Spinal cord (tissue), 10 donors: Measurements from ENCODE around the gene SH3RF3. TPM values are rescaled to one million over a fixed set of nuclear protein-coding genes. Genes with fewer than 3 reads are reported as not detected.

ENCODE experiments used
- DNase-seq, 6 donors: peaks; one replicate each; pipeline versions ENCODE4 v3.0.0 to v3.0.0-alpha.2; 2013 to 2015; ENCODE audit warnings: low spot score in 6 of 6, low read depth in 4 of 6
- H3K27ac ChIP-seq: one replicate; pipeline ENCODE4 v1.5.1; 2013; ENCODE audit warnings: low read depth, low read length, control low read depth
- H3K27me3 ChIP-seq: one replicate; pipeline ENCODE4 v1.6.1; 2013; ENCODE audit warnings: low read length; ENCODE audit not compliant: control insufficient read depth, insufficient read depth
- H3K36me3 ChIP-seq: one replicate; pipeline ENCODE4 v1.6.1; 2013; ENCODE audit warnings: low read length; ENCODE audit not compliant: control insufficient read depth, insufficient read depth
- H3K4me1 ChIP-seq: one replicate; pipeline ENCODE4 v1.6.1; 2013; ENCODE audit warnings: low read length; ENCODE audit not compliant: control insufficient read depth, insufficient read depth
- H3K4me3 ChIP-seq: one replicate; pipeline ENCODE4 v1.5.1; 2013; ENCODE audit warnings: low read depth, low read length, control low read depth
- H3K9me3 ChIP-seq: one replicate; pipeline ENCODE4 v1.6.1; 2013; ENCODE audit warnings: low read length; ENCODE audit not compliant: control insufficient read depth, insufficient read depth
- WGBS: methylation state at CpG from one replicate; pipeline ENCODE4 v1.1.5; 2013; ENCODE audit warnings: missing lambda C conversion rate; ENCODE audit not compliant: insufficient coverage; 5-methylcytosine and 5-hydroxymethylcytosine counted together
- polyA plus RNA-seq, 2 donors: library from polyadenylated mRNA; unstranded; fragments of 120-200 nt; gene quantifications; one replicate each; pipeline ENCODE4 v1.2.1, GENCODE V29; 2013; ENCODE audit not compliant: insufficient read length in 2 of 2
- total RNA-seq, 2 donors: library from RNA; depleted of rRNA in 1 of 2; stranded (reverse); fragments of 120-200 nt in 1 of 2; fragments of >200 nt in 1 of 2; gene quantifications; one replicate each; pipeline versions ENCODE4 v1.2.3 to v1.2.4, GENCODE V29; 2013 to 2014
- donor health status: healthy.

SH3RF3 gene
- total and polyA plus RNA-seq, 4 donors = 4.8 to 11.8 (median 7.8) TPM

- no peak overlapping the region for H3K27ac ChIP-seq
- no peaks in the 10 kb centered on the region for H3K9me3 ChIP-seq
- 87% methylated on average over 2 of the region's 3 CpGs for WGBS
- no peaks in the 10 kb centered on the region for H3K36me3 ChIP-seq
- no peak for DNase-seq
- H3K4me1 ChIP-seq = peaks cover 13% of the 10 kb centered on the region
- H3K4me3 ChIP-seq = no peak overlapping the region
- H3K27me3 ChIP-seq = no peaks in the 10 kb centered on the region
These were observed 79.3 kb downstream of the SH3RF3 start for GRCh38 chr2:109208071-109208950.

- no peak overlapping the region for H3K4me3 ChIP-seq
- H3K27me3 ChIP-seq = no peaks in the 10 kb centered on the region
- DNase-seq = no peak
- H3K4me1 ChIP-seq = peaks cover 17% of the 10 kb centered on the region
- WGBS = 97% methylated on average over 3 of the region's 6 CpGs
- H3K9me3 ChIP-seq = no peaks in the 10 kb centered on the region
- H3K27ac ChIP-seq = no peak overlapping the region
- no peaks in the 10 kb centered on the region for H3K36me3 ChIP-seq
These were observed 79.9 kb downstream of the SH3RF3 start for GRCh38 chr2:109208951-109209335.

- H3K9me3 ChIP-seq = no peaks in the 10 kb centered on the region
- no peak overlapping the region for H3K27ac ChIP-seq
- no peaks in the 10 kb centered on the region for H3K27me3 ChIP-seq
- peak in 1 of 6 donors; percentile 57 for DNase-seq
- peaks cover 22% of the 10 kb centered on the region for H3K4me1 ChIP-seq
- H3K36me3 ChIP-seq = no peaks in the 10 kb centered on the region
- 87% methylated on average over 2 of the region's 4 CpGs for WGBS
- no peak overlapping the region for H3K4me3 ChIP-seq
These were observed 80.4 kb downstream of the SH3RF3 start for GRCh38 chr2:109209412-109209811.

GRCh38 chr2:109209941-109210340 is 80.9 kb downstream of the SH3RF3 start:
- H3K4me1 ChIP-seq = peaks cover 25% of the 10 kb centered on the region
- no peaks in the 10 kb centered on the region for H3K27me3 ChIP-seq
- no peak overlapping the region for H3K4me3 ChIP-seq
- no peaks in the 10 kb centered on the region for H3K36me3 ChIP-seq
- 93% methylated on average over 7 of the region's 7 CpGs for WGBS
- no peaks in the 10 kb centered on the region for H3K9me3 ChIP-seq
- no peak overlapping the region for H3K27ac ChIP-seq
- no peak for DNase-seq

- WGBS = 49% methylated on average over 2 of the region's 7 CpGs
- no peaks in the 10 kb centered on the region for H3K36me3 ChIP-seq
- H3K9me3 ChIP-seq = no peaks in the 10 kb centered on the region
- peaks cover 25% of the 10 kb centered on the region for H3K4me1 ChIP-seq
- H3K27me3 ChIP-seq = no peaks in the 10 kb centered on the region
- H3K4me3 ChIP-seq = no peak overlapping the region
- no peak for DNase-seq
- H3K27ac ChIP-seq = no peak overlapping the region
These were observed 81.6 kb downstream of the SH3RF3 start for GRCh38 chr2:109210431-109211200.

- WGBS = 34% methylated on average over 7 of the region's 10 CpGs
- Histone ChIP-seq H3K27me3 (no peaks in the 10 kb centered on the region), H3K4me1 (peaks cover 25% of the 10 kb centered on the region), H3K9me3 (no peaks in the 10 kb centered on the region), H3K27ac (no peak overlapping the region), H3K36me3 (no peaks in the 10 kb centered on the region), H3K4me3 (no peak overlapping the region)
- DNase-seq = peak in 2 of 6 donors; percentile 53 to 86
These were observed 82.3 kb downstream of the SH3RF3 start for GRCh38 chr2:109211315-109211714.

- Histone ChIP-seq H3K27me3 (no peaks in the 10 kb centered on the region), H3K4me3 (no peak overlapping the region), H3K27ac (no peak overlapping the region), H3K4me1 (peaks cover 30% of the 10 kb centered on the region), H3K36me3 (no peaks in the 10 kb centered on the region), H3K9me3 (no peaks in the 10 kb centered on the region)
- WGBS = 96% methylated on average over 5 of the region's 10 CpGs
- no peak for DNase-seq
These were observed 84.0 kb downstream of the SH3RF3 start for GRCh38 chr2:109212836-109213563.

GRCh38 chr2:109213646-109214433 is 84.8 kb downstream of the SH3RF3 start:
- H3K27me3 ChIP-seq = no peaks in the 10 kb centered on the region
- H3K4me1 ChIP-seq = peaks cover 36% of the 10 kb centered on the region
- 88% methylated on average over 14 of the region's 16 CpGs for WGBS
- H3K9me3 ChIP-seq = no peaks in the 10 kb centered on the region
- no peak overlapping the region for H3K4me3 ChIP-seq
- H3K27ac ChIP-seq = no peak overlapping the region
- DNase-seq = no peak
- H3K36me3 ChIP-seq = no peaks in the 10 kb centered on the region
